HEK293 (cell line): ENCODE results near the gene MAML2.
A peak's percentile ranks its signal among the peaks of the same experiment; 100 is the strongest.

Source experiments
- FEZF1 ChIP-seq: fragments of 450-650 bp; formaldehyde crosslinking; IDR thresholded peaks from 2 replicates; pipeline ENCODE4 v1.5.1; 2016; ENCODE audit warnings: missing biosample characterization, missing genetic modification characterization
- GLIS1 ChIP-seq: fragments of 450-650 bp; formaldehyde crosslinking; IDR thresholded peaks from 2 replicates; pipeline ENCODE4 v1.5.1; 2016; ENCODE audit warnings: missing biosample characterization, missing genetic modification characterization
- KLF9 ChIP-seq: fragments of 450-650 bp; formaldehyde crosslinking; IDR thresholded peaks from 2 replicates; pipeline ENCODE4 v1.5.1; 2016; ENCODE audit warnings: missing biosample characterization, missing genetic modification characterization, low read depth
- PRDM4 ChIP-seq: fragments of 450-650 bp; formaldehyde crosslinking; IDR thresholded peaks from 2 replicates; pipeline ENCODE4 v1.5.1; 2017; ENCODE audit warnings: missing biosample characterization, missing genetic modification characterization
- REST ChIP-seq: fragments of 450-650 bp; formaldehyde crosslinking; IDR thresholded peaks from 2 replicates; pipeline ENCODE4 v1.5.1; 2016; ENCODE audit warnings: missing biosample characterization, missing genetic modification characterization
- SP2 ChIP-seq: fragments of 450-650 bp; formaldehyde crosslinking; IDR thresholded peaks from 2 replicates; pipeline ENCODE4 v1.5.1; 2016; ENCODE audit warnings: missing biosample characterization, missing genetic modification characterization
- ZBTB21 ChIP-seq: fragments of 450-650 bp; formaldehyde crosslinking; IDR thresholded peaks from 2 replicates; pipeline ENCODE4 v1.5.1; 2017; ENCODE audit warnings: missing biosample characterization, missing genetic modification characterization
- ZBTB48 ChIP-seq: fragments of 450-650 bp; formaldehyde crosslinking; IDR thresholded peaks from 2 replicates; pipeline ENCODE4 v1.5.1; 2016; ENCODE audit warnings: missing biosample characterization, missing genetic modification characterization
- ZBTB7A ChIP-seq: fragments of 450-650 bp; formaldehyde crosslinking; IDR thresholded peaks from 2 replicates; pipeline ENCODE4 v1.5.1; 2016; ENCODE audit warnings: low read depth, missing biosample characterization, missing genetic modification characterization
- ZBTB8A ChIP-seq: fragments of 450-650 bp; formaldehyde crosslinking; IDR thresholded peaks from 2 replicates; pipeline ENCODE4 v1.5.1; 2016; ENCODE audit warnings: missing biosample characterization, missing genetic modification characterization
- ZIC2 ChIP-seq: fragments of 450-650 bp; formaldehyde crosslinking; IDR thresholded peaks from 2 replicates; pipeline ENCODE4 v1.5.1; 2016; ENCODE audit warnings: missing biosample characterization, missing genetic modification characterization
- ZNF114 ChIP-seq: fragments of 450-650 bp; formaldehyde crosslinking; IDR thresholded peaks from 2 replicates; pipeline ENCODE4 v1.5.0; 2017; ENCODE audit warnings: missing biosample characterization, missing genetic modification characterization
- ZNF155 ChIP-seq: fragments of 450-650 bp; formaldehyde crosslinking; IDR thresholded peaks from 2 replicates; pipeline ENCODE4 v1.5.1; 2016; ENCODE audit warnings: missing biosample characterization, missing genetic modification characterization
- ZNF169 ChIP-seq: fragments of 450-650 bp; formaldehyde crosslinking; IDR thresholded peaks from 2 replicates; pipeline ENCODE4 v1.5.1; 2016; ENCODE audit warnings: missing biosample characterization, missing genetic modification characterization
- ZNF175 ChIP-seq: fragments of 450-650 bp; formaldehyde crosslinking; IDR thresholded peaks from 2 replicates; pipeline ENCODE4 v1.5.1; 2016; ENCODE audit warnings: missing biosample characterization, missing genetic modification characterization
- ZNF223 ChIP-seq: fragments of 450-650 bp; formaldehyde crosslinking; IDR thresholded peaks from 2 replicates; pipeline ENCODE4 v1.5.1; 2016; ENCODE audit warnings: missing biosample characterization, missing genetic modification characterization
- ZNF248 ChIP-seq: fragments of 450-650 bp; formaldehyde crosslinking; IDR thresholded peaks from 2 replicates; pipeline ENCODE4 v1.5.1; 2017; ENCODE audit warnings: missing biosample characterization, missing genetic modification characterization
- ZNF302 ChIP-seq: fragments of 450-650 bp; formaldehyde crosslinking; IDR thresholded peaks from 2 replicates; pipeline ENCODE4 v1.5.1; 2016; ENCODE audit warnings: missing biosample characterization, missing genetic modification characterization, low read depth
- ZNF324 ChIP-seq: fragments of 450-650 bp; formaldehyde crosslinking; IDR thresholded peaks from 2 replicates; pipeline ENCODE4 v1.5.1; 2016; ENCODE audit warnings: missing biosample characterization, missing genetic modification characterization
- ZNF335 ChIP-seq: fragments of 450-650 bp; formaldehyde crosslinking; conservative IDR thresholded peaks from 2 replicates; pipeline ENCODE4 v1.5.1; 2016; ENCODE audit warnings: missing biosample characterization, missing genetic modification characterization
- ZNF350 ChIP-seq: fragments of 450-650 bp; formaldehyde crosslinking; IDR thresholded peaks from 2 replicates; pipeline ENCODE4 v1.5.0; 2017; ENCODE audit warnings: missing biosample characterization, mild to moderate bottlenecking, missing genetic modification characterization
- ZNF416 ChIP-seq: fragments of 450-650 bp; formaldehyde crosslinking; IDR thresholded peaks from 2 replicates; pipeline ENCODE4 v1.5.1; 2016; ENCODE audit warnings: missing biosample characterization, missing genetic modification characterization
- ZNF433 ChIP-seq: fragments of 450-650 bp; formaldehyde crosslinking; IDR thresholded peaks from 2 replicates; pipeline ENCODE4 v1.5.1; 2016; ENCODE audit warnings: missing biosample characterization, missing genetic modification characterization, low read depth
- ZNF501 ChIP-seq: fragments of 450-650 bp; formaldehyde crosslinking; IDR thresholded peaks from 2 replicates; pipeline ENCODE4 v1.5.1; 2016; ENCODE audit warnings: missing biosample characterization, missing genetic modification characterization
- ZNF585B ChIP-seq: fragments of 450-650 bp; formaldehyde crosslinking; IDR thresholded peaks from 2 replicates; pipeline ENCODE4 v1.5.1; 2016; ENCODE audit warnings: missing biosample characterization, missing genetic modification characterization
- ZNF610 ChIP-seq: fragments of 450-650 bp; formaldehyde crosslinking; IDR thresholded peaks from 2 replicates; pipeline ENCODE4 v1.5.1; 2016; ENCODE audit warnings: missing biosample characterization, missing genetic modification characterization, borderline replicate concordance
- ZNF747 ChIP-seq: fragments of 450-650 bp; formaldehyde crosslinking; IDR thresholded peaks from 2 replicates; pipeline ENCODE4 v1.5.1; 2016; ENCODE audit warnings: missing biosample characterization, missing genetic modification characterization
- ZNF837 ChIP-seq: fragments of 450-650 bp; formaldehyde crosslinking; IDR thresholded peaks from 2 replicates; pipeline ENCODE4 v1.5.1; 2016; ENCODE audit warnings: missing biosample characterization, missing genetic modification characterization
- ZSCAN23 ChIP-seq: fragments of 450-650 bp; formaldehyde crosslinking; IDR thresholded peaks from 2 replicates; pipeline ENCODE4 v1.5.1; 2016; ENCODE audit warnings: missing biosample characterization, missing genetic modification characterization
- TF ChIP-seq, protein P1 (sequence below): fragments of 450-650 bp; formaldehyde crosslinking; IDR thresholded peaks from 2 replicates; pipeline ENCODE4 v1.5.0; 2017; ENCODE audit warnings: missing biosample characterization, missing genetic modification characterization, borderline replicate concordance
- TF ChIP-seq, protein P2 (sequence below): IDR thresholded peaks from 2 replicates; pipeline ENCODE4 v1.6.1; 2011; ENCODE audit warnings: mild to moderate bottlenecking, low read depth, low read length, borderline replicate concordance
- TF ChIP-seq, protein P3 (sequence below): fragments of 450-650 bp; formaldehyde crosslinking; IDR thresholded peaks from 2 replicates; pipeline ENCODE4 v1.5.1; 2016; ENCODE audit warnings: missing biosample characterization, missing genetic modification characterization

MAML2 gene

DNA sequence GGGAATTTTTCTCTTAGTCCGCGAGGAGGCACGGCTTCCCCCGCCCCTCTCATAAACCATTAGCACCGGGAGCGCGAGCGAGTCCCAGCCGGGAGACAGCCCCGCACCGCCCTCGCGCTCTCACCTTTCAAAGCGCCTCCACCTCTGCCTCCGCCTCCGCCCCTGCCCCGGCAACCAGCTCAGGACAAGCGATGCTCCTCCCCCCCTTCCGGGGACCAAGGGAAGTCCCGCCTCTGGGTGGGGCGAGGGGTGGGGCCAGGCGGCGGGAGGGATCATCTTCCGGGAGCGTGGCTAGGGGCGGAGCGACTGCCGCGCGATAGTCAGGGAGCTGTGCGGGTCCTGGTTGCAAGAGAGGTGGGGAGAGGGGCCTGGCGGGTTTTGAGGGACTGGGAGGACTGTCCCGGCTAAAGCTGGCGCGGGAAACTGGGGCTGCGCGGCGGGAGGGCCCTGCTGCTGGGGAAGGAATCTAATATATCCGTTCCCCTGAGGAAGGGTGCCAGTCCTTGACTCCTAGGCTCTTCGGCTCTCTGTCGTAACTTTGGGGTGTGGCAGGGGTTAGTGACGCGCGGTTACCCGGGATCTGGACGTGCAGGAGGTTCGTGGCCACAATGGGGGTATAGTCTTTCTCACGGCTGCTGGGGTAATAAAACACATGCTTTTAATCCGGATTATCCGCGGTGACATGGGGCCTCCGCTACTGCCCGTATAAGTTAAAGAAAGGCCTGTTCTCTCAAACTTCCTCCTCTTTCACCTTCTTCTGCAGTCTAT is 46.9 kb upstream of the MAML2 start, which contains the start of the genes CCDC82 and JRKL (continued):
- TF ChIP-seq, protein P1, sequence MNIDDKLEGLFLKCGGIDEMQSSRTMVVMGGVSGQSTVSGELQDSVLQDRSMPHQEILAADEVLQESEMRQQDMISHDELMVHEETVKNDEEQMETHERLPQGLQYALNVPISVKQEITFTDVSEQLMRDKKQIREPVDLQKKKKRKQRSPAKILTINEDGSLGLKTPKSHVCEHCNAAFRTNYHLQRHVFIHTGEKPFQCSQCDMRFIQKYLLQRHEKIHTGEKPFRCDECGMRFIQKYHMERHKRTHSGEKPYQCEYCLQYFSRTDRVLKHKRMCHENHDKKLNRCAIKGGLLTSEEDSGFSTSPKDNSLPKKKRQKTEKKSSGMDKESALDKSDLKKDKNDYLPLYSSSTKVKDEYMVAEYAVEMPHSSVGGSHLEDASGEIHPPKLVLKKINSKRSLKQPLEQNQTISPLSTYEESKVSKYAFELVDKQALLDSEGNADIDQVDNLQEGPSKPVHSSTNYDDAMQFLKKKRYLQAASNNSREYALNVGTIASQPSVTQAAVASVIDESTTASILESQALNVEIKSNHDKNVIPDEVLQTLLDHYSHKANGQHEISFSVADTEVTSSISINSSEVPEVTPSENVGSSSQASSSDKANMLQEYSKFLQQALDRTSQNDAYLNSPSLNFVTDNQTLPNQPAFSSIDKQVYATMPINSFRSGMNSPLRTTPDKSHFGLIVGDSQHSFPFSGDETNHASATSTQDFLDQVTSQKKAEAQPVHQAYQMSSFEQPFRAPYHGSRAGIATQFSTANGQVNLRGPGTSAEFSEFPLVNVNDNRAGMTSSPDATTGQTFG = no peak
- TF ChIP-seq ZBTB8A (tag by site-specific recombination) (no peak), ZNF155 (no peak), ZIC2 (tag by site-specific recombination) (no peak), REST (tag by site-specific recombination) (no peak), ZSCAN23 (no peak), ZNF302 (no peak), ZNF175 (tag by site-specific recombination) (no peak), ZNF610 (tag by site-specific recombination) (no peak), ZBTB48 (tag by site-specific recombination) (peak; percentile 93), ZNF335 (tag by site-specific recombination) (peak; percentile 62), ZNF324 (no peak), ZBTB7A (no peak), ZNF433 (tag by site-specific recombination) (no peak), ZNF837 (no peak), ZNF501 (no peak), ZNF416 (tag by site-specific recombination) (no peak), ZNF169 (tag by site-specific recombination) (no peak), PRDM4 (tag by site-specific recombination) (no peak), ZBTB21 (tag by site-specific recombination) (no peak), KLF9 (no peak; the same call in 1 of the 2 replicates), ZNF114 (tag by site-specific recombination) (no peak), ZNF350 (no peak), ZNF585B (no peak), ZNF223 (tag by site-specific recombination) (no peak), FEZF1 (no peak), ZNF747 (tag by site-specific recombination) (no peak), GLIS1 (tag by site-specific recombination) (peak; percentile 35), ZNF248 (no peak), SP2 (tag by site-specific recombination) (peak; percentile 93)
- TF ChIP-seq, protein P2, sequence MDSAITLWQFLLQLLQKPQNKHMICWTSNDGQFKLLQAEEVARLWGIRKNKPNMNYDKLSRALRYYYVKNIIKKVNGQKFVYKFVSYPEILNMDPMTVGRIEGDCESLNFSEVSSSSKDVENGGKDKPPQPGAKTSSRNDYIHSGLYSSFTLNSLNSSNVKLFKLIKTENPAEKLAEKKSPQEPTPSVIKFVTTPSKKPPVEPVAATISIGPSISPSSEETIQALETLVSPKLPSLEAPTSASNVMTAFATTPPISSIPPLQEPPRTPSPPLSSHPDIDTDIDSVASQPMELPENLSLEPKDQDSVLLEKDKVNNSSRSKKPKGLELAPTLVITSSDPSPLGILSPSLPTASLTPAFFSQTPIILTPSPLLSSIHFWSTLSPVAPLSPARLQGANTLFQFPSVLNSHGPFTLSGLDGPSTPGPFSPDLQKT = no peak; the same call in 1 of the 2 replicates
- TF ChIP-seq, protein P3, sequence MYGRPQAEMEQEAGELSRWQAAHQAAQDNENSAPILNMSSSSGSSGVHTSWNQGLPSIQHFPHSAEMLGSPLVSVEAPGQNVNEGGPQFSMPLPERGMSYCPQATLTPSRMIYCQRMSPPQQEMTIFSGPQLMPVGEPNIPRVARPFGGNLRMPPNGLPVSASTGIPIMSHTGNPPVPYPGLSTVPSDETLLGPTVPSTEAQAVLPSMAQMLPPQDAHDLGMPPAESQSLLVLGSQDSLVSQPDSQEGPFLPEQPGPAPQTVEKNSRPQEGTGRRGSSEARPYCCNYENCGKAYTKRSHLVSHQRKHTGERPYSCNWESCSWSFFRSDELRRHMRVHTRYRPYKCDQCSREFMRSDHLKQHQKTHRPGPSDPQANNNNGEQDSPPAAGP = no peak; the same call in 1 of the 2 replicates
